NB4 (cell line): ENCODE measurements around the gene TP73.

ENCODE experiments used
- DNase-seq: peaks from one replicate; pipeline ENCODE4 v3.0.0; 2010; ENCODE audit warnings: low read depth
- H3K4me3 ChIP-seq: one replicate; pipeline ENCODE4 v1.5.1; 2011; ENCODE audit warnings: mild to moderate bottlenecking, low read depth, low read length, moderate library complexity
- CTCF ChIP-seq: IDR thresholded peaks from one replicate; pipeline ENCODE4 v1.5.1; 2012; ENCODE audit warnings: low read depth, low read length
- MAX ChIP-seq: IDR thresholded peaks from 2 replicates; pipeline ENCODE4 v1.6.1; 2011; ENCODE audit warnings: low read depth, low read length
- MYC ChIP-seq: IDR thresholded peaks from 2 replicates; pipeline ENCODE4 v1.6.1; 2011; ENCODE audit warnings: low read depth, low read length
- POLR2A ChIP-seq: IDR thresholded peaks from 2 replicates; pipeline ENCODE4 v1.6.1; 2011; ENCODE audit warnings: mild to moderate bottlenecking; ENCODE audit not compliant: insufficient read length; ENCODE audit errors: extremely low read depth

Gene TP73

GRCh38 chr1:3698660-3699408, 46.5 kb downstream of the TP73 start:
- no peak for DNase-seq
- H3K4me3 ChIP-seq = no peak overlapping the region
- TF ChIP-seq POLR2A = no peak
- TF ChIP-seq MAX = no peak
- no peak for TF ChIP-seq MYC
- no peak for TF ChIP-seq CTCF

GRCh38 chr1:3699596-3699995, 47.3 kb downstream of the TP73 start:
- H3K4me3 ChIP-seq = no peak overlapping the region
- no peak for DNase-seq
- TF ChIP-seq POLR2A = no peak
- TF ChIP-seq CTCF = no peak
- no peak for TF ChIP-seq MYC
- TF ChIP-seq MAX = no peak

- TF ChIP-seq POLR2A = no peak
- TF ChIP-seq MAX = no peak
- TF ChIP-seq CTCF = no peak
- no peak for TF ChIP-seq MYC
- H3K4me3 ChIP-seq = no peak overlapping the region
- DNase-seq = no peak
Observed at GRCh38 chr1:3700631-3701030, 48.3 kb downstream of the TP73 start.

GRCh38 chr1:3702528-3702927, 50.2 kb downstream of the TP73 start:
- H3K4me3 ChIP-seq = no peak overlapping the region

GRCh38 chr1:3702990-3703728, 50.8 kb downstream of the TP73 start:
- TF ChIP-seq MYC (no peak), POLR2A (no peak), CTCF (no peak), MAX (no peak)
- no peak for DNase-seq
- H3K4me3 ChIP-seq = no peak overlapping the region

More at GRCh38 chr1:3702528-3702927, 50.2 kb downstream of the TP73 start:
- DNase-seq = no peak
- TF ChIP-seq MAX (no peak), MYC (no peak), CTCF (no peak), POLR2A (no peak)
